CD4-positive, alpha-beta T cell treated with Interleukin-15 for 4 hours (primary cell): ENCODE results near the gene TIMP3.
"Not testable (repeated sequence)": the region's sequence is repeated elsewhere in the genome, so short reads cannot be mapped to it uniquely, and the experiment has no call there.

Experiments used
- DNase-seq: peaks from one replicate; pipeline ENCODE4 v3.0.0-alpha.2; 2020; ENCODE audit warnings: low spot score

The TIMP3 gene

GRCh38 chr22:32855045-32855756 lies 53.7 kb downstream of the TIMP3 start:
- DNase-seq = no peak

GRCh38 chr22:32858121-32858703 lies 56.7 kb downstream of the TIMP3 start:
- no peak for DNase-seq

DNA sequence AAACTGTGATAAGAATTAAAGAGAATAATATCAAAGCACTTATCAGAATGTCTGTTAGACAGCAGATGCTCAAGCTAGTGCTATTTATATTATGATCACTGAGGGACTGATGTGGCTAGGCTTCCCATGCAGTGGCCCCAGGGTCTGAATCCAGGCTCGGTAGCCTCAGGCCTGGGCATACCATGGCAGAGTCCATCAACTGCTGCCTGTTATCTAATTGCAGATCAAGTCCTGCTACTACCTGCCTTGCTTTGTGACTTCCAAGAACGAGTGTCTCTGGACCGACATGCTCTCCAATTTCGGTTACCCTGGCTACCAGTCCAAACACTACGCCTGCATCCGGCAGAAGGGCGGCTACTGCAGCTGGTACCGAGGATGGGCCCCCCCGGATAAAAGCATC lies 57.5 kb downstream of the TIMP3 start:
- DNase-seq = no peak

DNA sequence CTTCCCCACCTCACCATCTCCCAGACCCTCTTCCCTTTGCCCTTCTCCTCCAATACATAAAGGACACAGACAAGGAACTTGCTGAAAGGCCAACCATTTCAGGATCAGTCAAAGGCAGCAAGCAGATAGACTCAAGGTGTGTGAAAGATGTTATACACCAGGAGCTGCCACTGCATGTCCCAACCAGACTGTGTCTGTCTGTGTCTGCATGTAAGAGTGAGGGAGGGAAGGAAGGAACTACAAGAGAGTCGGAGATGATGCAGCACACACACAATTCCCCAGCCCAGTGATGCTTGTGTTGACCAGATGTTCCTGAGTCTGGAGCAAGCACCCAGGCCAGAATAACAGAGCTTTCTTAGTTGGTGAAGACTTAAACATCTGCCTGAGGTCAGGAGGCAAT lies 58.2 kb downstream of the TIMP3 start:
- no peak for DNase-seq

DNA sequence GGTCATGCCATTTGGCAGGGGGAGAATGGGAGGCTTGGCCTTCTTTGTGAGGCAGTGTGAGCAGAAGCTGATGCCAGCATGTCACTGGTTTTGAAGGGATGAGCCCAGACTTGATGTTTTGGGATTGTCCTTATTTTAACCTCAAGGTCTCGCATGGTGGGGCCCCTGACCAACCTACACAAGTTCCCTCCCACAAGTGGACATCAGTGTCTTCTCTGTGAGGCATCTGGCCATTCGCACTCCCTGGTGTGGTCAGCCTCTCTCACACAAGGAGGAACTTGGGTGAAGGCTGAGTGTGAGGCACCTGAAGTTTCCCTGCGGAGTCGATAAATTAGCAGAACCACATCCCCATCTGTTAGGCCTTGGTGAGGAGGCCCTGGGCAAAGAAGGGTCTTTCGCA lies 59.8 kb downstream of the TIMP3 start:
- DNase-seq = no peak

DNA sequence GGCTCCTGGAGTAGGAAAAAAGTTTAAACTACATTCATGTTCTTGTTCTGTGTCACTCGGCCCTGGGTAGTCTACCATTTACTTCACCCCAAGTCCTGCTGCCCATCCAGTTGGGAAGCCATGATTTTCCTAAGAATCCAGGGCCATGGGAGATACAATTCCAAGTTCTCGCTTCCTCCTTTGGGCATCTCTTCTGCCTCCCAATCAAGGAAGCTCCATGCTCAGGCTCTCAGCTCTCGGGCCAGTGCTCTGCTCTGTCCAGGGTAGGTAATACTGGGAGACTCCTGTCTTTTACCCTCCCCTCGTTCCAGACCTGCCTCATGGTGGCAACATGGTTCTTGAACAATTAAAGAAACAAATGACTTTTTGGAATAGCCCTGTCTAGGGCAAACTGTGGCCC lies 60.6 kb downstream of the TIMP3 start:
- DNase-seq = no peak

DNA sequence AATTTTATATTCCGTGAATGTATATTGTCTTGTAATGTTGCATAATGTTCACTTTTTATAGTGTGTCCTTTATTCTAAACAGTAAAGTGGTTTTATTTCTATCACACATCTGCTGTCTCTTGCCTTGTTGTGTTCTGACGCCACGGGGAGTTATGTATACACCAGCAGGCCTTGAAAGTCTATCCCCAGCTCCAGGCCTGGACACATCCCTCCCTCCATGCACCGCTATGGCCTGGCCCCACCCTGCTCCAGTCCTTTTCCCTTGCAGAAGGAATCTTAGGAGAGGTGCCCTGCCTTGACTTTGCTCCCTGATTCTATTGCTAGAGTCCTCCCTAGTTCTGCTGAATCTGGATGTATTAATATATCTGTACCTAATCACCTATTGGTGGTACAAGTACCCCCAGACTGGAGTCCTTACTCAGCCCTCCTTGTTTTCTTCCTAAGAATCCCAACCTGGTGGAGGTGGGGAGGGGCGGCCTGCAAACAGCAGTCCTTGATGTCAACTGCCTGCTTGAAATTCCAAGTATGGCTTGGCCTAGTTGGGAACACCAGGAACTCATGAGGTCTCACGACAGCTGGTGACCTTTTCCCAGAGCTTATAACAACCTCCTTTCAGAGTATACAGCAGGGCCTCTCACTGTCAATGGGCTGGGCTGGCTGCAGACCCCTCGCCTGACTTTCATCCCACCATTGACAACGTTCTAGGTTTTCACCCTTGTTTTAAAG lies 61.6 kb downstream of the TIMP3 start:
- DNase-seq = no peak

- DNase-seq = no peak
Observed at GRCh38 chr22:32864041-32864440, 62.5 kb downstream of the TIMP3 start.

DNA sequence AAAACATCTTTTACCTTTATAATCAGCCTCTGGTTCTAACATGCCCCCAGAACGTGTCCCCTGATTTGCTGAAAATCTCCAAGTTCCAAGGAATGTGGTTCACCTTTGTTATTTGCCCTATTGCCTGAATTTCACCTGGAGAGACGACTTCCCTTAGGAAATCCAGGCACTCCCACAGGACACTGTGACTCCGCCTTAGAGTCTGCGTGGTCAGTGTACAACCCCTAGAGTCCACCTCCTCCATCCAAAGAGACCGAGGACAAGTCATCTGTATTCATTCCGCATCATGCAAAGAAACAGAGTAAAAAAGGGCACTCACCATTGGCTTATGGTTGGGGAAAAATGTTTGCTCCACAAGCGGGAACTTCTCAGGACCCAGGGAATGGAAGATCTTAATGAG lies 63.1 kb downstream of the TIMP3 start:
- no peak for DNase-seq

GRCh38 chr22:32866953-32867352 lies 65.4 kb downstream of the TIMP3 start:
- no peak for DNase-seq

GRCh38 chr22:32868946-32869345 lies 67.4 kb downstream of the TIMP3 start:
- no peak for DNase-seq

- no peak for DNase-seq
Observed at GRCh38 chr22:32870474-32870873, 69.0 kb downstream of the TIMP3 start.

GRCh38 chr22:32873604-32874003 lies 72.1 kb downstream of the TIMP3 start:
- DNase-seq = not testable (repeated sequence)

DNA sequence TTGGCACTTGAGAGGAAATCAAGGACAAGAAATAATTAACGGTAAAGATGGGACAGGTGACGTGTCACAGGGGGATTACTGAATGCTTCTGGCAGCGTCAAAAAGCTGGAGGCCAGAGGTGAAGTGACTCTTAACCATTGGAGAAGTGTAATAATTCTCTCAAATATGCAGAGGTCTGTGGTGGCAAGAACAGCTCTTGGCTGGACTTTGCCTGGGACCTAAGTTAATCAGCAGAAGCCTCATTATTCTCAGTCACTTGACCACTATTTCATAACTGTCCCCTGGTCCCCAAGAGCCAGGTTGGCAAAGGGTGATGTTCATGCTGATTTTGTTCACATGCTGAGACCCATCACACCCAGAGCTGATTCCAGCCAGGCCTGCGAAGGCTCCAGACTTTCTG lies 72.9 kb downstream of the TIMP3 start:
- no peak for DNase-seq

DNA sequence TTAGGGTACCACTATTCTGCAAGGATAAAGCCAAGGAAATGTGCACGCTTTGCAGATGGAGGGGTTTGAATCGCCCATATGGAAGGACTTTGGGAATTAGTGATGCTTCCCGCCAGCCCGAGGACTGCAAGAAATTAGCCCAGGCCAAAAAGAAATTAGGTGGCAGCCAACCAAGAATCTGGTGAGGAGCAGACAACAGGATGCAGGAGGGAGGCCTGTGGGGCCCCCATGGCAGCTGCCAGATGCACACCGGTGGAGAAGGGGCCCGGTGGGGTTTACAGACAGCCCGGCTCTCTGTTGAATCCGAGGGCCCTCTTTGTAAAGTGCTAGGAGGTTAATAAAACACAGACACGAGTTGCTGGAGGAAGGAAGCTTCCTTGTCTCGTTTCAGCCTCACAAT lies 73.5 kb downstream of the TIMP3 start:
- no peak for DNase-seq

DNA sequence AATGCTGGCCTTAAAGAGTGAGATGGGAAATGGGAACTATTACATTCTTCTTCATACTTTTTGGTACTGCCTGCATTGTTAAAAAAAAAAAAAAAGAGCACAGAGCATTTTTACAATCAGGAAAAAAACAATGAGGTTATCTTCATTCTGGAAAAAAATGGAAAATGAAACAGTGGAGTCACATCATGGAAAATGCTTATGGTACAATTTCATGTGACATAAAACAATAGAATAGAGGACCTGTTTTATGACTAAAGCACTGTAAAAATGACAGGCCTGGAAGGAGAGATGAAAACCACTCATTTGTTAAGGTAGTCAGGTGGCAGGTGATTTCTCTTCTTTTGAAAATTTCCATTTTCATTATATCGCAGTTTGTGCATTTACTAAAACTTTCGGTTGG lies 75.0 kb downstream of the TIMP3 start:
- no peak for DNase-seq

DNA sequence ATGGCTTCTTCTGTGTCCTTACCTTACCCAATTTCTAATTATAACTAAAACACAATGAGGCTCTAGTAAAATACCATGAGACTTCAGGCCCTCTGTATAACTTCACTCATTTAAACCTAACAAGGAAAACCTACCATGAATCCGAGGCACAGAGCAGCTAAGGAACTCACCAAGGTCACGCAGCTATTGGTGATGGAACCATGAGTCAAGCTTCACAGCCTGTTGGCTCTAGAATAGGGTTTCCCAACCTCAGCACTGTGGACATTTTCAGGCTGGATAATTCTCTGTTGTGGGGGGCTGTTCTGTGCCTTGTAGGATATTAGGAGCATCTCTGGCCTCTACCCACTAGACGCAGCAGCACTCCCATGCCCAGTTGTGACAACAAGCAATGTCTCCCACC lies 75.7 kb downstream of the TIMP3 start:
- DNase-seq = no peak

DNA sequence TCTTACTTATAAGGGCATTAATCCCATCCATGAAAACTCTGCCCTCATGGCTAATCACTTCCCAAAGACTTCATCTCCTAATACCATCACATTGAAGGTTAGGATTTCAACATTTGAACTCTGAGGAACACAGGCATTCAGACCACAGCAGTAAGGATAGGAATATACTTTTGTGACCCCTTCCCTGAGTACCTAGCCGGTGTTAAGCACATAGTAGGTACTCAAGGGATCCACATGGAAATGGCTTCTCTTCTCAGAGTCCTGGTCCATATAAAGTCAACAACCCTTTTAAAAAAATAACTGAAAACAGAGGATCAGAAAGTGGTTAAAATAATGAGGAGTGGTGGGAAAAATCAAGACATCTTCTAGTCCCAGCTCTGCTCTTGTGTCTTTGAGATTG lies 78.0 kb downstream of the TIMP3 start:
- no peak for DNase-seq

DNA sequence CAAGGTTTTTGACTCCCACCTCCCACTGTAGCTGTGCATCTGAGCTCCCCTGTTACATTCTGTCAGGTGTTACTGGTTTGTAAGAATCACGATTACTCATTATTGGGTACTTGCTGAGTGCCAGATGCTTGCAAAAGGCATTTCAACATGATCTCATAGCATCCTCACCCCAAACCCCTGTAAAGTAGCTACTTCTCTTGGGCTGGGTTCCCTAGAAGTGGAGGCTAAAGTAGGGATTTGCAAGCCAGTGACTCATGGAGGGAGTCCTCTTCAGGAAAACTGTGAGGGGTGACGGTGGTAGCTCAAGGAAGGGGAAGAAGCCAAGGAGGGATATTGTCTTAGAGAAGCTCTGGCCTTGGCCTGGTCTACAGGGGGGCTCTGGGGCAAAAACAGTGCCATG lies 78.6 kb downstream of the TIMP3 start:
- no peak for DNase-seq

DNA sequence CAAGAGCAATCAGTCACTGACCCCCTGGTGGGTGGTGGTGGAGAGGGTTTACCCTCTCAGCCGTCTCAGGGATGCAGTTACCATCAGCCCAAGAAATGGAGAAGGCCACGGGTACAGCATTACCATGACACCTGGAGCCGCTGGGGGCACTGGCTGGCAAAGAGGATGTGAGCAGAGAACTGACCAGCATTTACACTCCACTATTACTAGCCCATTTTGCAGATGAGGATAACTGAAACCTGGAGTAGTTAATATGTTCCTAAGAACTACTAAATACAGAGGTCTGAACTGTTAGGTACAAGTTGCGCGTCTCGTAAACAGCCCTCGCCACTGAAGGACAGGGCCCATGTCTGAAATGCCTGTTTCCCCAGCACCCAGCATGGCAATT lies 79.0 kb downstream of the TIMP3 start:
- no peak for DNase-seq

DNA sequence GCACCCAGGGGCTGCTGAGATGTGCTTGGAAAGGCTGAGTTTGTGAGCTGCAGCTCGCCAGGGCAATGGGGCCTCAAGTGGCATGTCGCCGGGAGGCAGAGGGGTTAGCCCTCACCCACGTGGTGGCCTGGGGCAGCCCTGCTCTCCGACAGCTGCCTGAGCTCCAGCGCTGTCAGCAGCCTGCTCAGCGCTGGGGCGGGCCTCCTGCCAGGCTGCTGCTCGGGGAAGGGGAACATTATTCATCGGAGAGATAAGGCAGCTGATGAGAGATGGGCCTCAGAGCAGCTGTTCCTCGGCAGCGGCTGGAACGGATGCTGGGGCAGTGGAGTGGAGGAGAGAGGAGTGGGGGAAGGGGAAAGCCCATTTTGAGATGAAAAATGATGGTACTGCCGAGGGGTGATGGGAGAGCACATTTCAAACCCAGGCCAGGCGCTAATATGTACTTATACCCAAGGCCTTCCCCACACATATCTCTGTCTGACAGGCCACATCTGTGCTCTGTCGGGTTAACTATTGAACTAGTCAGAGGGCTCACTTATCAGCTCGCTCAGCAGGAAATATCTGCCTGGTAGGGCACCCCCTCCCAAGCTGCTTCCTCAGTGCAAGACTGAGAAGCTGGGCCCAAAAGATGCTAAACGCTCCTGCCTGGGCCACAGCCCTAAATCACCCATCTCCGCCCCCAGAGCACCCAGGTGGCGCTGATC lies 79.5 kb downstream of the TIMP3 start:
- no peak for DNase-seq

- no peak for DNase-seq
Observed at GRCh38 chr22:32882360-32882755, 80.9 kb downstream of the TIMP3 start.
